Measurements from ENCODE around the gene PRICKLE1. TPM values are rescaled to one million over a fixed set of nuclear protein-coding genes. Genes with fewer than 3 reads are reported as not detected.

The PRICKLE1 gene
- total RNA-seq, 1 experiment from 2014 or later: 7.0 TPM

DNA sequence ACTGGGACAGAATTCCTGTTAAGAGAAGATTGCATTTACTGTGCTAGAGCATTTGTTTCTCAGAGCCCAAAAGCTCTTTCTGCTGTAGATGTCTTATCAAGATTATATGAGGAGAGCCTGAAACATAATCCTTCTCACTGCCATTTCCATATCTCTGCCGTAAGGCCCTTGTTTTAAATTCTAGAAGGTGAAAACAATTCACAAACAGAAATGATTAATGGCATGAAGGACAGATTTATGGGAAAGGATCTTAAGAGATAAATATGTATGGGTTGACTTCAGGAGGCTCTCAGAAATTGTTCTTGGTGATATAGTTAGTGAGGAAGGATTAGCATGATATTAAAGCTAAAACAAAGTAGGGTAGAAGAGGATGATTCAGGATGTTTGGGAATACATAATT, 40.8 kb upstream of the PRICKLE1 start:
- no peak for DNase-seq
- H3K4me1 ChIP-seq (replicated peaks; ENCODE audit: insufficient read depth): 0 out of 2 replicates have a peak, but pooled peaks cover 4% of the 10 kb centered on the region
- CTCF ChIA-PET: interaction anchor here (0.6 kb wide), 2 partner anchors 40 to 431 kb away, joined by 3 read pairs; no protein-coding TSS in a partner anchor
- no peaks in the 10 kb centered on the region for H3K79me2 ChIP-seq (ENCODE audit: low read depth)
- no peaks in the 10 kb centered on the region for H3K27me3 ChIP-seq (ENCODE audit: insufficient read depth, low read depth)
- H3F3A ChIP-seq (ENCODE audit: insufficient read depth, low read depth): no peaks in the 10 kb centered on the region
- no peaks in the 10 kb centered on the region for H4K20me1 ChIP-seq (ENCODE audit: insufficient read depth)
- POLR2A ChIA-PET (ENCODE audit: unreplicated experiment): no interaction called here
- H3K9me2 ChIP-seq (ENCODE audit: insufficient read depth): no peaks in the 10 kb centered on the region
- H3K9me3 ChIP-seq (ENCODE audit: insufficient read depth, low read depth): 0 out of 2 replicates have a peak, but pooled peaks cover 6% of the 10 kb centered on the region
- no TSS peak for BruUV-seq (replicated peaks)
- TF ChIP-seq EZH2 (IDR thresholded peaks at IDR 0.05; ENCODE audit: low read depth): no peak
- TF ChIP-seq, protein P1, sequence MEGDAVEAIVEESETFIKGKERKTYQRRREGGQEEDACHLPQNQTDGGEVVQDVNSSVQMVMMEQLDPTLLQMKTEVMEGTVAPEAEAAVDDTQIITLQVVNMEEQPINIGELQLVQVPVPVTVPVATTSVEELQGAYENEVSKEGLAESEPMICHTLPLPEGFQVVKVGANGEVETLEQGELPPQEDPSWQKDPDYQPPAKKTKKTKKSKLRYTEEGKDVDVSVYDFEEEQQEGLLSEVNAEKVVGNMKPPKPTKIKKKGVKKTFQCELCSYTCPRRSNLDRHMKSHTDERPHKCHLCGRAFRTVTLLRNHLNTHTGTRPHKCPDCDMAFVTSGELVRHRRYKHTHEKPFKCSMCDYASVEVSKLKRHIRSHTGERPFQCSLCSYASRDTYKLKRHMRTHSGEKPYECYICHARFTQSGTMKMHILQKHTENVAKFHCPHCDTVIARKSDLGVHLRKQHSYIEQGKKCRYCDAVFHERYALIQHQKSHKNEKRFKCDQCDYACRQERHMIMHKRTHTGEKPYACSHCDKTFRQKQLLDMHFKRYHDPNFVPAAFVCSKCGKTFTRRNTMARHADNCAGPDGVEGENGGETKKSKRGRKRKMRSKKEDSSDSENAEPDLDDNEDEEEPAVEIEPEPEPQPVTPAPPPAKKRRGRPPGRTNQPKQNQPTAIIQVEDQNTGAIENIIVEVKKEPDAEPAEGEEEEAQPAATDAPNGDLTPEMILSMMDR (conservative IDR thresholded peaks at IDR 0.05): no peak
- no peak overlapping the region for H3K4me2 ChIP-seq
- H3K36me3 ChIP-seq (ENCODE audit: low read depth): no peaks in the 10 kb centered on the region
- H3K27ac ChIP-seq: no peak overlapping the region
- no peak overlapping the region for H3K4me3 ChIP-seq
- intact Hi-C loops (cut with micrococcal nuclease; ENCODE audit: unreplicated experiment): no loop called here
- H2AFZ ChIP-seq: no peak overlapping the region

DNA sequence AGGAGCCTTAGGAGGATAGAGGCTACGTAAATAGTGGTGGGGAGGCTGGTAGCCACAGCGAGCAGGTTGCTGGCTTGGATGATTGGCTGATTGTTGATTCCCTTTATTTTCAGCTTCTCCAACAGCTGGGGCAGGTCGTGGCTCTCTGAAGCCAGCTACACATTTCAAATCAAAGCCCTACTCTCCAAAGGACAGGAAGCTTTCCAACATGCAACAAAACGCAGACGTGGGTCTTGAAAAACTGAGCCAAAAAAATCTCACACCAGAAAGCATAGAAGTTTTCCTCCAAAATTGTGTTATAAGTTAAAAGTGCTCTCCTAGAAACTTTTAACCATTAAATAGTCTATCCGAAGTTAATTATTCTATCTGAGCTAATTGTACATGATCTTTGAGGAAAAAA, 37.6 kb upstream of the PRICKLE1 start:
- Histone ChIP-seq H3K4me3 (no peak overlapping the region), H4K20me1 (ENCODE audit: insufficient read depth) (no peaks in the 10 kb centered on the region), H3K9me2 (ENCODE audit: insufficient read depth) (no peaks in the 10 kb centered on the region), H3K27ac (no peak overlapping the region), H3K36me3 (ENCODE audit: low read depth) (no peaks in the 10 kb centered on the region), H3K27me3 (ENCODE audit: insufficient read depth, low read depth) (no peaks in the 10 kb centered on the region), H3F3A (ENCODE audit: insufficient read depth, low read depth) (no peaks in the 10 kb centered on the region), H3K4me1 (replicated peaks; ENCODE audit: insufficient read depth) (0 out of 2 replicates have a peak, but pooled peaks cover 4% of the 10 kb centered on the region), H3K79me2 (ENCODE audit: low read depth) (no peaks in the 10 kb centered on the region), H2AFZ (no peak overlapping the region), H3K9me3 (ENCODE audit: insufficient read depth, low read depth) (0 out of 2 replicates have a peak, but pooled peaks cover 6% of the 10 kb centered on the region), H3K4me2 (no peak overlapping the region)
- CTCF ChIA-PET: no interaction called here
- intact Hi-C loops (cut with micrococcal nuclease; ENCODE audit: unreplicated experiment): no loop called here
- no TSS peak for BruUV-seq (replicated peaks)
- POLR2A ChIA-PET (ENCODE audit: unreplicated experiment): no interaction called here
- no peak for DNase-seq
- TF ChIP-seq, protein P1 (conservative IDR thresholded peaks at IDR 0.05): no peak
- TF ChIP-seq EZH2 (IDR thresholded peaks at IDR 0.05; ENCODE audit: low read depth): no peak

DNA sequence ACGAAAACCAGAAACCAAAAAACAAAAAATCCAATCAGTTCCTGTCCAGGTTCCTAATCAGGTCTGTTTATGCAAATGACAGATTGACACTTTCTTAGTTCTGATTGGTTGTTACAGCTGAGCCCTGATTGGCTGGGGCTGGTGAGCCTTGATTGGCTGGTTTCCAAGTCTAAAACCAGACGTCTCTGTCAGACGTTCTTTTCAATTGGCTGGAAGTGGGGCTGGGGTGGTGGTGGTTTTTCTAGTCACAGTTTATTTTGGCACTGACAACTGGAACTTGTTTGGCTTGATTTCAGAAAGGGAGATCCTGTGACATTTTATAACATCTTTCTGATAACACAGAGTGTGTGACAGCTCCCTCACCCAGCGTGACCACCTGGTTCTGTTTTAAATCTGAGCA, 36.1 kb upstream of the PRICKLE1 start:
- DNase-seq: no peak
- no peaks in the 10 kb centered on the region for H3K9me2 ChIP-seq (ENCODE audit: insufficient read depth)
- H3K27me3 ChIP-seq (ENCODE audit: insufficient read depth, low read depth): no peaks in the 10 kb centered on the region
- H3K27ac ChIP-seq: no peak overlapping the region
- intact Hi-C loops (cut with micrococcal nuclease; ENCODE audit: unreplicated experiment): no loop called here
- H3K4me2 ChIP-seq: no peak overlapping the region
- no peaks in the 10 kb centered on the region for H4K20me1 ChIP-seq (ENCODE audit: insufficient read depth)
- POLR2A ChIA-PET (ENCODE audit: unreplicated experiment): no interaction called here
- H3K4me3 ChIP-seq: no peak overlapping the region
- H3K9me3 ChIP-seq (ENCODE audit: insufficient read depth, low read depth): 0 out of 2 replicates have a peak, but pooled peaks cover 6% of the 10 kb centered on the region
- no peaks in the 10 kb centered on the region for H3K79me2 ChIP-seq (ENCODE audit: low read depth)
- CTCF ChIA-PET: no interaction called here
- no peaks in the 10 kb centered on the region for H3K36me3 ChIP-seq (ENCODE audit: low read depth)
- H2AFZ ChIP-seq: no peak overlapping the region
- no peaks in the 10 kb centered on the region for H3K4me1 ChIP-seq (replicated peaks; ENCODE audit: insufficient read depth)
- TF ChIP-seq, protein P1 (conservative IDR thresholded peaks at IDR 0.05): no peak
- BruUV-seq (replicated peaks): no TSS peak
- H3F3A ChIP-seq (ENCODE audit: insufficient read depth, low read depth): no peaks in the 10 kb centered on the region

Measured in PC-9 (cell line).